Mammary epithelial cell (primary cell): ENCODE results near the gene RPTOR.

Source experiments
- EZH2 ChIP-seq: IDR thresholded peaks from 2 replicates; pipeline ENCODE4 v1.6.1; 2012; ENCODE audit warnings: low read length, inconsistent platforms, borderline replicate concordance
- TF ChIP-seq, protein P1 (sequence below), 2 donors: IDR thresholded peaks in 1 of 2; conservative IDR thresholded peaks in 1 of 2; 2 replicates each; pipeline ENCODE4 v1.5.1; 2011 to 2012; ENCODE audit warnings: inconsistent platforms in 2 of 2, low read length in 2 of 2, mild to moderate bottlenecking in 2 of 2, control low read depth in 1 of 2, low read depth in 1 of 2; ENCODE audit not compliant: insufficient read depth in 1 of 2; ENCODE audit errors: extremely low read depth in 1 of 2

DNA sequence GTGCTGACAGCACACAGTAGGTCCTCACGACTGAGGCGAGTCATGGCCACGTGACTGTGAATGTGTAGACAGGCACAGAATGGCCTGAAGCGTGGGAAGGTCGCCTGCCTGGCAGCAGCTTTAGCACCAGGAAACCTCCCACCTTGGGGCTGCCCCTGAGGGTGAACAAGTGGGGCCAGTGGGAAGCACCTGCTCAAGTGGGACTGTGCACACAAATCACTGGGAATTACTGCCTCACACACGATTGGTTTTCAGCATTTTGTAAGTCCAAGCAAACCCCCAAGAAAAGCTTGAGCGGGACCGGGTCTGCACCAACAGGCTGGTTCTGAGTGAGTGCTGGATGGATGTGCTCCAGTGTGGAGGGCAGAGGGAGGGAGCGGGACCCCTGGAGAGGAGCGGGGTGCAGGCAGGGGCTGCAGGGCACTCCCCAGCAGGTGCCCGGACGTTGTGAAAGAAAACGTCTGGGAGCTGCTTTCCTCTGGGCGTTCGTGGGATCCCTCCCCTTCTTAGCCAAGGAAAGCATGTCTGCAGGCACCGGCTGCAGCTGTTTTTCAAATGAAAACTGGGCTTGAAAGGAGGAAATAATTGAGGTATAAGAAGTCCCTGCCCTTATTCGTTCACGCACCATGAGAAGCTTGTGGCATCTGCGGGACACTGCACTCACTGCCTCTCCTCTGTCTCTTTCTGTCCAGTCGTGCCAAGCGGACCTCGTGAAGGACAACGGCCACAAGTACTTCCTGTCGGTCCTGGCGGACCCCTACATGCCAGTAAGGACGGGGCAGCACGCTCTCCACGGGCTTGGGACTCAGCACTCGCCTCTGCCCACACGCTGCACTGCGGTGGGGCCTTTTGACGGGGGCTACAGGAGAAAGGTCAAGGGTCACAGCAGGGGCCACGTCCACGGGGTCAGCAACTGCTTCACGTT lies 335.3 kb downstream of the RPTOR start:
- TF ChIP-seq, protein P1, sequence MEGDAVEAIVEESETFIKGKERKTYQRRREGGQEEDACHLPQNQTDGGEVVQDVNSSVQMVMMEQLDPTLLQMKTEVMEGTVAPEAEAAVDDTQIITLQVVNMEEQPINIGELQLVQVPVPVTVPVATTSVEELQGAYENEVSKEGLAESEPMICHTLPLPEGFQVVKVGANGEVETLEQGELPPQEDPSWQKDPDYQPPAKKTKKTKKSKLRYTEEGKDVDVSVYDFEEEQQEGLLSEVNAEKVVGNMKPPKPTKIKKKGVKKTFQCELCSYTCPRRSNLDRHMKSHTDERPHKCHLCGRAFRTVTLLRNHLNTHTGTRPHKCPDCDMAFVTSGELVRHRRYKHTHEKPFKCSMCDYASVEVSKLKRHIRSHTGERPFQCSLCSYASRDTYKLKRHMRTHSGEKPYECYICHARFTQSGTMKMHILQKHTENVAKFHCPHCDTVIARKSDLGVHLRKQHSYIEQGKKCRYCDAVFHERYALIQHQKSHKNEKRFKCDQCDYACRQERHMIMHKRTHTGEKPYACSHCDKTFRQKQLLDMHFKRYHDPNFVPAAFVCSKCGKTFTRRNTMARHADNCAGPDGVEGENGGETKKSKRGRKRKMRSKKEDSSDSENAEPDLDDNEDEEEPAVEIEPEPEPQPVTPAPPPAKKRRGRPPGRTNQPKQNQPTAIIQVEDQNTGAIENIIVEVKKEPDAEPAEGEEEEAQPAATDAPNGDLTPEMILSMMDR (conservative IDR thresholded peaks at IDR 0.05 in 1 of 2, IDR thresholded peaks at IDR 0.05 in 1 of 2; ENCODE audit: extremely low read depth in 1 of 2, insufficient read depth in 1 of 2, low read depth in 1 of 2, low read length in 2 of 2) = no peak
- no peak for TF ChIP-seq EZH2
